ENCODE data around the gene ZNF778.

The ZNF778 gene

GRCh38 chr16:89195521-89196171, 21.9 kb upstream of the ZNF778 start:
- Histone ChIP-seq H3K27ac (ENCODE audit: low read depth, low read length) (no peak overlapping the region), H3K9ac (ENCODE audit: low read depth in 1 of 2, low read length in 2 of 2) (no peak overlapping the region), H3K9me3 (ENCODE audit: control insufficient read depth in 1 of 2, low read length in 2 of 2) (no peaks in the 10 kb centered on the region), H3K36me3 (ENCODE audit: control insufficient read depth in 1 of 2, insufficient read depth in 2 of 2, low read length in 2 of 2) (no peaks in the 10 kb centered on the region), H3K27me3 (ENCODE audit: control insufficient read depth in 1 of 2, insufficient read depth in 2 of 2, low read length in 2 of 2) (peaks cover 26 to 28% of the 10 kb centered on the region in 2 donors), H3K4me1 (ENCODE audit: control insufficient read depth in 1 of 2, insufficient read depth in 2 of 2, low read length in 2 of 2) (peaks cover 6 to 12% of the 10 kb centered on the region in 2 donors), H3K4me3 (ENCODE audit: low read depth in 1 of 2, low read length in 2 of 2) (no peak overlapping the region)

GRCh38 chr16:89197033-89197632, 20.4 kb upstream of the ZNF778 start:
- no peaks in the 10 kb centered on the region for H3K9me3 ChIP-seq (ENCODE audit: control insufficient read depth in 1 of 2, low read length in 2 of 2)
- no peak overlapping the region for H3K27ac ChIP-seq (ENCODE audit: low read depth, low read length)
- no peaks in the 10 kb centered on the region for H3K36me3 ChIP-seq (ENCODE audit: control insufficient read depth in 1 of 2, insufficient read depth in 2 of 2, low read length in 2 of 2)
- H3K4me1 ChIP-seq (ENCODE audit: control insufficient read depth in 1 of 2, insufficient read depth in 2 of 2, low read length in 2 of 2), result peaks cover 9 to 14% of the 10 kb centered on the region in 2 donors
- peaks cover 25 to 32% of the 10 kb centered on the region in 2 donors for H3K27me3 ChIP-seq (ENCODE audit: control insufficient read depth in 1 of 2, insufficient read depth in 2 of 2, low read length in 2 of 2)
- no peak overlapping the region for H3K4me3 ChIP-seq (ENCODE audit: low read depth in 1 of 2, low read length in 2 of 2)
- H3K9ac ChIP-seq (ENCODE audit: low read depth in 1 of 2, low read length in 2 of 2), result no peak overlapping the region

- H3K27me3 ChIP-seq (ENCODE audit: control insufficient read depth in 1 of 2, insufficient read depth in 2 of 2, low read length in 2 of 2), result peaks cover 25 to 36% of the 10 kb centered on the region in 2 donors
- H3K4me3 ChIP-seq (ENCODE audit: low read depth in 1 of 2, low read length in 2 of 2), result no peak overlapping the region
- peaks cover 9 to 14% of the 10 kb centered on the region in 2 donors for H3K4me1 ChIP-seq (ENCODE audit: control insufficient read depth in 1 of 2, insufficient read depth in 2 of 2, low read length in 2 of 2)
- no peak overlapping the region for H3K9ac ChIP-seq (ENCODE audit: low read depth in 1 of 2, low read length in 2 of 2)
- H3K27ac ChIP-seq (ENCODE audit: low read depth, low read length), result no peak overlapping the region
- no peaks in the 10 kb centered on the region for H3K9me3 ChIP-seq (ENCODE audit: control insufficient read depth in 1 of 2, low read length in 2 of 2)
- H3K36me3 ChIP-seq (ENCODE audit: control insufficient read depth in 1 of 2, insufficient read depth in 2 of 2, low read length in 2 of 2), result no peaks in the 10 kb centered on the region
Observed at GRCh38 chr16:89197633-89198416, 19.7 kb upstream of the ZNF778 start.

- H3K27me3 ChIP-seq (ENCODE audit: control insufficient read depth in 1 of 2, insufficient read depth in 2 of 2, low read length in 2 of 2), result peaks cover 28 to 40% of the 10 kb centered on the region in 2 donors
Observed at GRCh38 chr16:89198417-89199240, 18.9 kb upstream of the ZNF778 start.

GRCh38 chr16:89199241-89200123, 18.0 kb upstream of the ZNF778 start:
- no peak overlapping the region for H3K27ac ChIP-seq (ENCODE audit: low read depth, low read length)
- H3K4me1 ChIP-seq (ENCODE audit: control insufficient read depth in 1 of 2, insufficient read depth in 2 of 2, low read length in 2 of 2), result peaks cover 9 to 14% of the 10 kb centered on the region in 2 donors
- no peak overlapping the region for H3K9ac ChIP-seq (ENCODE audit: low read depth in 1 of 2, low read length in 2 of 2)
- no peak overlapping the region for H3K4me3 ChIP-seq (ENCODE audit: low read depth in 1 of 2, low read length in 2 of 2)
- no peaks in the 10 kb centered on the region for H3K36me3 ChIP-seq (ENCODE audit: control insufficient read depth in 1 of 2, insufficient read depth in 2 of 2, low read length in 2 of 2)
- H3K27me3 ChIP-seq (ENCODE audit: control insufficient read depth in 1 of 2, insufficient read depth in 2 of 2, low read length in 2 of 2), result peaks cover 33 to 44% of the 10 kb centered on the region in 2 donors
- H3K9me3 ChIP-seq (ENCODE audit: control insufficient read depth in 1 of 2, low read length in 2 of 2), result no peaks in the 10 kb centered on the region

More at GRCh38 chr16:89198417-89199240, 18.9 kb upstream of the ZNF778 start:
- Histone ChIP-seq H3K4me1 (ENCODE audit: control insufficient read depth in 1 of 2, insufficient read depth in 2 of 2, low read length in 2 of 2) (peaks cover 9 to 14% of the 10 kb centered on the region in 2 donors), H3K27ac (ENCODE audit: low read depth, low read length) (no peak overlapping the region), H3K9ac (ENCODE audit: low read depth in 1 of 2, low read length in 2 of 2) (no peak overlapping the region), H3K9me3 (ENCODE audit: control insufficient read depth in 1 of 2, low read length in 2 of 2) (no peaks in the 10 kb centered on the region), H3K36me3 (ENCODE audit: control insufficient read depth in 1 of 2, insufficient read depth in 2 of 2, low read length in 2 of 2) (no peaks in the 10 kb centered on the region), H3K4me3 (ENCODE audit: low read depth in 1 of 2, low read length in 2 of 2) (no peak overlapping the region)

- H3K4me1 ChIP-seq (ENCODE audit: control insufficient read depth in 1 of 2, insufficient read depth in 2 of 2, low read length in 2 of 2), result peaks cover 9 to 14% of the 10 kb centered on the region in 2 donors
- no peaks in the 10 kb centered on the region for H3K36me3 ChIP-seq (ENCODE audit: control insufficient read depth in 1 of 2, insufficient read depth in 2 of 2, low read length in 2 of 2)
- peaks cover 33 to 44% of the 10 kb centered on the region in 2 donors for H3K27me3 ChIP-seq (ENCODE audit: control insufficient read depth in 1 of 2, insufficient read depth in 2 of 2, low read length in 2 of 2)
- H3K4me3 ChIP-seq (ENCODE audit: low read depth in 1 of 2, low read length in 2 of 2), result no peak within 1 kb of the TSS
- H3K9me3 ChIP-seq (ENCODE audit: control insufficient read depth in 1 of 2, low read length in 2 of 2), result no peaks in the 10 kb centered on the region
- H3K9ac ChIP-seq (ENCODE audit: low read depth in 1 of 2, low read length in 2 of 2), result no peak within 1 kb of the TSS
- no peak within 1 kb of the TSS for H3K27ac ChIP-seq (ENCODE audit: low read depth, low read length)
Observed at GRCh38 chr16:89200124-89200849, 17.2 kb upstream of the ZNF778 start, which contains the start of gene SLC22A31. Gene SLC22A31 (minus strand): TSS chr16:89200537. CDS start chr16:89200501, 36 bp downstream.

GRCh38 chr16:89200850-89201411, 16.6 kb upstream of the ZNF778 start:
- Histone ChIP-seq H3K9ac (ENCODE audit: low read depth in 1 of 2, low read length in 2 of 2) (no peak overlapping the region), H3K4me3 (ENCODE audit: low read depth in 1 of 2, low read length in 2 of 2) (no peak overlapping the region), H3K9me3 (ENCODE audit: control insufficient read depth in 1 of 2, low read length in 2 of 2) (no peaks in the 10 kb centered on the region), H3K36me3 (ENCODE audit: control insufficient read depth in 1 of 2, insufficient read depth in 2 of 2, low read length in 2 of 2) (no peaks in the 10 kb centered on the region), H3K27me3 (ENCODE audit: control insufficient read depth in 1 of 2, insufficient read depth in 2 of 2, low read length in 2 of 2) (peaks cover 33 to 44% of the 10 kb centered on the region in 2 donors), H3K4me1 (ENCODE audit: control insufficient read depth in 1 of 2, insufficient read depth in 2 of 2, low read length in 2 of 2) (peaks cover 9 to 14% of the 10 kb centered on the region in 2 donors), H3K27ac (ENCODE audit: low read depth, low read length) (no peak overlapping the region)

GRCh38 chr16:89201439-89202377, 15.8 kb upstream of the ZNF778 start:
- Histone ChIP-seq H3K4me1 (ENCODE audit: control insufficient read depth in 1 of 2, insufficient read depth in 2 of 2, low read length in 2 of 2) (peaks cover 9 to 14% of the 10 kb centered on the region in 2 donors), H3K27me3 (ENCODE audit: control insufficient read depth in 1 of 2, insufficient read depth in 2 of 2, low read length in 2 of 2) (peaks cover 33 to 44% of the 10 kb centered on the region in 2 donors), H3K4me3 (ENCODE audit: low read depth in 1 of 2, low read length in 2 of 2) (no peak overlapping the region), H3K9ac (ENCODE audit: low read depth in 1 of 2, low read length in 2 of 2) (no peak overlapping the region), H3K9me3 (ENCODE audit: control insufficient read depth in 1 of 2, low read length in 2 of 2) (no peaks in the 10 kb centered on the region), H3K27ac (ENCODE audit: low read depth, low read length) (no peak overlapping the region), H3K36me3 (ENCODE audit: control insufficient read depth in 1 of 2, insufficient read depth in 2 of 2, low read length in 2 of 2) (no peaks in the 10 kb centered on the region)
